ENCODE results near the gene CRHR2. TPM values are rescaled to one million over a fixed set of nuclear protein-coding genes. Genes with fewer than 3 reads are reported as not detected.

CRHR2 gene
- total and polyA plus RNA-seq, 2 donors (not counting 1 experiment from before 2014, with no cell fraction given), result not detected

DNA sequence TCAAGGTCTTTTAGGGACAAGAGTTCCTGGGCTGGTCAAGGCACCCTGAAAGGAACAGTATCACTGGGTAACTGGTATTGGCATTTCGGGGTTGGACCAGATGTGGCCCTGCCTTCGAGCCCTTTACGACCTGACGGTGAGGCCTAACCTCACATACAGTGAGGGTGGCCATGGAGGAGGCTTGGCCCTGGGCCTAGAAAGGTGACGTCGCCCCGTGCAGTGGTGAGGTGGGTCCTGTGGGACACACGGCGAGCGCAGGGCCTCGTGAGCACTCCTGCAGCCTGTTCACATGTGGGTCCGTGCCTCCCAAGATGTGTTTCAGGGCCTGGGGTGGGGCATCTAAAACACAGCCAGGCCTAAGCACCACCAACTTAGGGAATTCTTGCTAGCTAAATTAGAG, 36.1 kb downstream of the CRHR2 start:
- DNase-seq (ENCODE audit: low read depth in 2 of 2), result no peak
- Histone ChIP-seq H3K79me2 (ENCODE audit: control insufficient read depth, insufficient read depth, low read length) (no peaks in the 10 kb centered on the region), H3K27me3 (ENCODE audit: control insufficient read depth, insufficient read depth, low read length) (no peaks in the 10 kb centered on the region), H2AFZ (ENCODE audit: low read length) (no peak overlapping the region), H3K4me1 (ENCODE audit: control insufficient read depth, extremely low read depth, insufficient read depth, low read length) (no peaks in the 10 kb centered on the region), H4K20me1 (ENCODE audit: control insufficient read depth, extremely low read depth, insufficient read depth, low read length) (no peaks in the 10 kb centered on the region), H3K27ac (ENCODE audit: insufficient read depth, low read length) (no peak overlapping the region), H3K4me3 (replicated peaks in 1 of 4; ENCODE audit: control extremely low read depth in 1 of 4, insufficient read depth in 1 of 4, low read depth in 3 of 4, low read length in 4 of 4) (no peak overlapping the region), H3K36me3 (ENCODE audit: control insufficient read depth, insufficient read depth, low read length) (no peaks in the 10 kb centered on the region), H3K9me3 (ENCODE audit: control insufficient read depth, insufficient read depth, low read depth, low read length) (no peaks in the 10 kb centered on the region), H3K4me2 (ENCODE audit: extremely low read depth, insufficient read depth, low read length) (no peak overlapping the region), H3K9ac (ENCODE audit: insufficient read depth, low read length) (no peak overlapping the region)
- TF ChIP-seq EZH2 (IDR thresholded peaks at IDR 0.05; ENCODE audit: low read length, missing control alignments), result no peak
- TF ChIP-seq, protein P1, sequence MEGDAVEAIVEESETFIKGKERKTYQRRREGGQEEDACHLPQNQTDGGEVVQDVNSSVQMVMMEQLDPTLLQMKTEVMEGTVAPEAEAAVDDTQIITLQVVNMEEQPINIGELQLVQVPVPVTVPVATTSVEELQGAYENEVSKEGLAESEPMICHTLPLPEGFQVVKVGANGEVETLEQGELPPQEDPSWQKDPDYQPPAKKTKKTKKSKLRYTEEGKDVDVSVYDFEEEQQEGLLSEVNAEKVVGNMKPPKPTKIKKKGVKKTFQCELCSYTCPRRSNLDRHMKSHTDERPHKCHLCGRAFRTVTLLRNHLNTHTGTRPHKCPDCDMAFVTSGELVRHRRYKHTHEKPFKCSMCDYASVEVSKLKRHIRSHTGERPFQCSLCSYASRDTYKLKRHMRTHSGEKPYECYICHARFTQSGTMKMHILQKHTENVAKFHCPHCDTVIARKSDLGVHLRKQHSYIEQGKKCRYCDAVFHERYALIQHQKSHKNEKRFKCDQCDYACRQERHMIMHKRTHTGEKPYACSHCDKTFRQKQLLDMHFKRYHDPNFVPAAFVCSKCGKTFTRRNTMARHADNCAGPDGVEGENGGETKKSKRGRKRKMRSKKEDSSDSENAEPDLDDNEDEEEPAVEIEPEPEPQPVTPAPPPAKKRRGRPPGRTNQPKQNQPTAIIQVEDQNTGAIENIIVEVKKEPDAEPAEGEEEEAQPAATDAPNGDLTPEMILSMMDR (conservative IDR thresholded peaks at IDR 0.05 in 1 of 2, IDR thresholded peaks at IDR 0.05 in 1 of 2; ENCODE audit: low read depth in 1 of 2, low read length in 2 of 2), result no peak

- Histone ChIP-seq H3K4me1 (ENCODE audit: control insufficient read depth, extremely low read depth, insufficient read depth, low read length) (no peaks in the 10 kb centered on the region), H4K20me1 (ENCODE audit: control insufficient read depth, extremely low read depth, insufficient read depth, low read length) (no peaks in the 10 kb centered on the region), H3K27me3 (ENCODE audit: control insufficient read depth, insufficient read depth, low read length) (no peaks in the 10 kb centered on the region), H3K4me3 (replicated peaks in 1 of 4; ENCODE audit: control extremely low read depth in 1 of 4, insufficient read depth in 1 of 4, low read depth in 3 of 4, low read length in 4 of 4) (no peak overlapping the region), H3K79me2 (ENCODE audit: control insufficient read depth, insufficient read depth, low read length) (no peaks in the 10 kb centered on the region), H2AFZ (ENCODE audit: low read length) (no peak overlapping the region), H3K9me3 (ENCODE audit: control insufficient read depth, insufficient read depth, low read depth, low read length) (no peaks in the 10 kb centered on the region), H3K36me3 (ENCODE audit: control insufficient read depth, insufficient read depth, low read length) (no peaks in the 10 kb centered on the region), H3K27ac (ENCODE audit: insufficient read depth, low read length) (no peak overlapping the region), H3K4me2 (ENCODE audit: extremely low read depth, insufficient read depth, low read length) (no peak overlapping the region), H3K9ac (ENCODE audit: insufficient read depth, low read length) (no peak overlapping the region)
- no peak for DNase-seq (ENCODE audit: low read depth in 2 of 2)
- TF ChIP-seq EZH2 (IDR thresholded peaks at IDR 0.05; ENCODE audit: low read length, missing control alignments), result no peak
- TF ChIP-seq, protein P1 (conservative IDR thresholded peaks at IDR 0.05 in 1 of 2, IDR thresholded peaks at IDR 0.05 in 1 of 2; ENCODE audit: low read depth in 1 of 2, low read length in 2 of 2), result no peak
Measured at GRCh38 chr7:30645661-30646060, 36.6 kb downstream of the CRHR2 start.

DNA sequence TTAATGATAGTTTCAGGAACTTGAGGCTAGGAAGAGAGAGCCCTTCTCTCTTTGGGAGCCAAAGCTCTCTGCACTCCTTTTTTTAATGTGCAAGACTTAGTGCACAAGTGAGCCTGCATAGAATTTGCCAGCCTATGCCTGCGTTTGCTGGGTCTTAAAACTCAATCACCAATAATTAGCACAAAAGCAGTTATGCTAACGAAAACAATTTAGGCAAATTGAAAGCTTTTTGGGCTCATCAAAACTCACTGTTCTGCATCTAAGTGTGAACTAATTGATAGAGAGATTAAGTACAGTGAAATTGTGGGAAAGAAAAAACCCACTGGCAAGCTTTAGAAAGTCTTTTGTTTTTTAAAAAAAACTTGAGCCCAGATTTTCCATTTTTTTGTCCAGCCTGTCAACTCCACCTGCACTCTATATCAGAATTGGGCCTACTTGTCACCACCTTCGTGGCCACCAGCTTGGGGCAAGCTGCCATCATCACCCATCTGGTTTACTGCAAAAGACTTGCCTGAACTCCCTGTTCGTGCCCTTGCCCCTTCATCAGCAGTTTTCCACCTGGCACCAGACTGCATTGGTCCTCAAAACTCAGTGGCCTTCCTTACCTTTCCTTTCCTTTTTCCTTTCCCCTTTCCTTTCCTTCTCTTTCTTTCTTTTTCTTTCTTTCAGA, 37.8 kb downstream of the CRHR2 start:
- no peaks in the 10 kb centered on the region for H4K20me1 ChIP-seq (ENCODE audit: control insufficient read depth, extremely low read depth, insufficient read depth, low read length)
- no peaks in the 10 kb centered on the region for H3K9me3 ChIP-seq (ENCODE audit: control insufficient read depth, insufficient read depth, low read depth, low read length)
- DNase-seq (ENCODE audit: low read depth in 2 of 2), result no peak
- H2AFZ ChIP-seq (ENCODE audit: low read length), result no peak overlapping the region
- no peak overlapping the region for H3K4me2 ChIP-seq (ENCODE audit: extremely low read depth, insufficient read depth, low read length)
- H3K4me1 ChIP-seq (ENCODE audit: control insufficient read depth, extremely low read depth, insufficient read depth, low read length), result no peaks in the 10 kb centered on the region
- H3K36me3 ChIP-seq (ENCODE audit: control insufficient read depth, insufficient read depth, low read length), result no peaks in the 10 kb centered on the region
- TF ChIP-seq, protein P1 (conservative IDR thresholded peaks at IDR 0.05 in 1 of 2, IDR thresholded peaks at IDR 0.05 in 1 of 2; ENCODE audit: low read depth in 1 of 2, low read length in 2 of 2), result no peak
- TF ChIP-seq EZH2 (IDR thresholded peaks at IDR 0.05; ENCODE audit: low read length, missing control alignments), result no peak
- no peaks in the 10 kb centered on the region for H3K27me3 ChIP-seq (ENCODE audit: control insufficient read depth, insufficient read depth, low read length)
- no peaks in the 10 kb centered on the region for H3K79me2 ChIP-seq (ENCODE audit: control insufficient read depth, insufficient read depth, low read length)
- no peak overlapping the region for H3K9ac ChIP-seq (ENCODE audit: insufficient read depth, low read length)
- H3K4me3 ChIP-seq (replicated peaks in 1 of 4; ENCODE audit: control extremely low read depth in 1 of 4, insufficient read depth in 1 of 4, low read depth in 3 of 4, low read length in 4 of 4), result no peak overlapping the region
- no peak overlapping the region for H3K27ac ChIP-seq (ENCODE audit: insufficient read depth, low read length)

Measured in fibroblast of lung (primary cell).